HG03039 (cell line): ENCODE results near the gene PRRT2.
"Not testable (repeated sequence)": the region's sequence is repeated elsewhere in the genome, so short reads cannot be mapped to it uniquely, and the experiment has no call there.

Experiments used
- ATAC-seq: cut with Tn5 transposase; IDR thresholded peaks from one replicate; pipeline ENCODE4 v1.9.1; 2021; ENCODE audit warnings: mild to moderate bottlenecking, moderate library complexity; ENCODE audit not compliant: unreplicated experiment

Gene PRRT2

GRCh38 chr16:29790949-29791844, 20.8 kb upstream of the PRRT2 start:
- ATAC-seq = peak; percentile 10

GRCh38 chr16:29791845-29792807, 19.9 kb upstream of the PRRT2 start:
- ATAC-seq = no peak

GRCh38 chr16:29793153-29793552, 18.8 kb upstream of the PRRT2 start:
- not testable (repeated sequence) for ATAC-seq

GRCh38 chr16:29794231-29794710, 17.7 kb upstream of the PRRT2 start:
- ATAC-seq = no peak

DNA sequence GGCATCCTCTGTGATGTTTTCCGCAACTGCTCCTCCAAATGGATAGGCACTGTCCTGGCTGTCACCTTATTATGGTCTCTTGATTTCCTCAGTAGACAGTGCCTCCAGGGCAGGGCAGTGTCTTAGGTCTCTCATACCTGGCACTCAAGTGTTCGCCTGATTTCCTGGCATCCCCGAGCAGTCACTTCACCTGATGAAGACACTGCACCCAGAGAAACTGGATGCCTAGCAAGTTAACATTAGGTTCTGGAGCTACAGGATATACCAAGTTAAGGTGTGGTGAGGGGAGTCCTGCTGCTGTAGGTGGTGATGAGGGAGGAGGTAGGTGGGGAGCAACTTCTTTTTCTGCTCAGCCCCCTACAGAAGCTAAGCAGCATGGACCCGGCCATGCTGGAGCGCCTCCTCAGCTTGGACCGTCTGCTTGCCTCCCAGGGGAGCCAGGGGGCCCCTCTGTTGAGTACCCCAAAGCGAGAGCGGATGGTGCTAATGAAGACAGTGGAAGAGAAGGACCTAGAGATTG, 9.5 kb upstream of the PRRT2 start:
- ATAC-seq = no peak

DNA sequence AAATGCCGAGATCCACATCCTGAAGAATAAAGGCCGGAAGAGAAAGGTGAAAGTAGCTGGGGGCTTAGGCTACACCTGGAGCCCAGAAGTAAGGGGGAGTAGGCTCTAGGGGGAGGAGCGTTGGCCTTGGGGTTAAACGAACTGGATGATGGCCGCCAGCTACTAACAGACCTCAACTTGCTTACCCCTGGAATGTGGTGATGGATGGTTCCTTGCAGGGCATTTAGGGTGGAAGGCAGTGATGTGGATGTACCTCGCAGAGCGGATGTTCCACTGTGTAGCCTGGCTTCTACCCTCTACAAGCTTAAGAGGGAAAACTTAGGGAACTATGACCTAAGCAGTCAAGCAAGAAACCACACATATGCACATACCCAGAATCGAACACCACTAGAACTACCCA, 8.0 kb upstream of the PRRT2 start:
- no peak for ATAC-seq

- ATAC-seq = no peak
These were observed 7.3 kb upstream of the PRRT2 start for GRCh38 chr16:29804455-29805231.

GRCh38 chr16:29805232-29806098, 6.5 kb upstream of the PRRT2 start:
- ATAC-seq = peak; percentile 47

DNA sequence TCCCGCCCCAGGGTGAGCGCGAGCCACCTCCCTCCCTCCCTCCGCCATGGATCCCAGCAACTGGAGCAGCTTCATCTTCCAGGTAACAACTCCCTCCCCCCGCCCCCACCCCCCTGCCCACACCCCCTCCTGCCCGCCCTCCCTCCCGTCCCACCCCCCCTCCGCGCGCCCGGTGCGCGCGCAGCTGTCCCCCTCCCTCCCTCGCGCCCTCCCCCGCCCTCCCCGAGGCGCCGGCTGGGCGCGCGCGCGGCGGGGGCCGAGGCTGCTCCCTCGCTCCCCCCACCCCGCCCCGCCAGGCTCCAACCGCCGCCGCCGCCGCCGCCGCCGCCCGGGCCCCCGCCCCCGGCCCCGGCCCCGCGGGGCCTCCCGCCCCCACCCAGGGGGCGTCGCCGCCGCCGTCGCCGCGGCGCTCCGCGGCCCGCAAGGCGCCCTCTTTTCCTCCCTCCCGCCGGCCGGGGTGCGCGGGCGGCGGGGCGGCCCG, 5.9 kb upstream of the PRRT2 start, which contains the start of gene MAZ:
Gene MAZ, plus strand, starts transcription at position 431 of the 481 bp plus-strand sequence. CDS start 173 bp downstream, outside the sequence.
- ATAC-seq = no peak

GRCh38 chr16:29806641-29807425, 5.2 kb upstream of the PRRT2 start:
- ATAC-seq = no peak

GRCh38 chr16:29807426-29808218, 4.4 kb upstream of the PRRT2 start:
- ATAC-seq = no peak

GRCh38 chr16:29808219-29808900, 3.6 kb upstream of the PRRT2 start:
- ATAC-seq = no peak

- no peak for ATAC-seq
These were observed 2.8 kb upstream of the PRRT2 start for GRCh38 chr16:29809031-29809747.

DNA sequence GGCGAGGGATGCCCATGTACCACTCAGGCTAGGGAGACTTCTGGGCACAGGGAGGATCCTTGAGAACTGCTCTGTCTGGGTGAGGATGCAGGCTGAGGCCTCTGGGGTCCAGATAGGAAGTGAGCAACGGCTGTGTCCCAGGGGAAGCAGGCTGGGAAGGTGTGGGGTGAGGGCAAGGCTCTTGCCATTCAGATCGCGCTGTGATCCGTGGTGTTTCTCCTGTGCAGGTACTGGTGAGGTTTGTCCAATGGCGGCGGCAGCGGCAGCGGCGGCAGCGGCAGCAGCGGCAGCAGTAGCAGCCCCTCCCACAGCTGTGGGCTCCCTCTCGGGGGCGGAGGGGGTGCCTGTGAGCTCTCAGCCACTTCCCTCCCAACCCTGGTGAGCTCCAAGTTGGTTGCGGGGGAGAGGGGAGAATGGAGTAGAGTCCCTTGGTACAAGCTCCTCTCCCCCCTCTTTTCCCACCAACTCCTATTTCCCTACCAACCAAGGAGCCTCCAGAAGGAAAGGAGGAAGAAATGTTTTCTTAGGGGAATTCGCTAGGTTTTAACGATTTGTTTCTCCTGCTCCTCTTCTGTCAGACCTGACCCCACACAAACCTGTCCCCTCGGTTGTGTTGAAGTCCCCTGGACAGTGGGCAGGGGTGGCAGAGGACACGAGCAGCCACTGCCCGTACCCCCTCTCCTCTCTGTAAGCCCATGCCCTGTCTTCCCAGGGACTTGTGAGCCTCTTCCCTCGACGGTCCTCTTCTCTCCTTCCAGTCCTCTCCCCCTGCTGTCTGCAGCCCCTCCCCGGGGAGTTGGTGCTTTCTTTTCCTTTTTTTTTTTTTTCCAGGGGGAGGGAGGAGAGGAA, 1.9 kb upstream of the PRRT2 start:
- no peak for ATAC-seq

- no peak for ATAC-seq
These were observed 1.3 kb upstream of the PRRT2 start for GRCh38 chr16:29810699-29811169.
